Measurements from ENCODE around the gene RFNG. TPM values are rescaled to one million over a fixed set of nuclear protein-coding genes. Genes with fewer than 3 reads are reported as not detected.

RFNG gene
- total and polyA plus RNA-seq, 4 donors = 29.1 to 38.2 (median 36.1) TPM

- no peak for TF ChIP-seq CTCF (IDR thresholded peaks at IDR 0.05; ENCODE audit: control extremely low read depth, extremely low read depth)
- no peak for ATAC-seq (ENCODE audit: insufficient read depth, low FRiP score)
- Histone ChIP-seq H3K4me1 (ENCODE audit: control insufficient read depth in 5 of 5, insufficient read depth in 5 of 5, low read length in 5 of 5) (no peaks in the 10 kb centered on the region), H3K9me3 (ENCODE audit: control insufficient read depth in 4 of 4, insufficient read depth in 3 of 4, low read length in 3 of 4) (peaks cover 0 to 2% (median 0%) of the 10 kb centered on the region in 4 donors), H3K27me3 (ENCODE audit: control insufficient read depth in 3 of 3, insufficient read depth in 3 of 3, low read length in 2 of 3) (peaks cover 0 to 2% (median 0%) of the 10 kb centered on the region in 3 donors), H3K27ac (ENCODE audit: low read depth in 1 of 2, low read length in 1 of 2) (no peak overlapping the region), H3K4me3 (no peak overlapping the region), H3K36me3 (ENCODE audit: control insufficient read depth in 4 of 4, insufficient read depth in 4 of 4, low read length in 4 of 4) (peaks cover 0 to 33% (median 4%) of the 10 kb centered on the region in 4 donors), H3K9ac (ENCODE audit: insufficient read depth in 1 of 2, low read length in 2 of 2) (no peak overlapping the region)
- 82 to 84% methylated on average over 25 of the region's 25 CpGs for WGBS, 2 donors
- DNase-seq = no peak
Observed at GRCh38 chr17:82076018-82076784, 24.6 kb upstream of the RFNG start.

GRCh38 chr17:82073446-82073845 is 21.8 kb upstream of the RFNG start:
- TF ChIP-seq CTCF (IDR thresholded peaks at IDR 0.05; ENCODE audit: control extremely low read depth, extremely low read depth) = no peak
- 84 to 88% methylated on average over 9 of the region's 9 CpGs for WGBS, 2 donors
- Histone ChIP-seq H3K27ac (ENCODE audit: low read depth in 1 of 2, low read length in 1 of 2) (no peak overlapping the region), H3K9me3 (ENCODE audit: control insufficient read depth in 4 of 4, insufficient read depth in 3 of 4, low read length in 3 of 4) (no peaks in the 10 kb centered on the region), H3K4me3 (no peak overlapping the region), H3K4me1 (ENCODE audit: control insufficient read depth in 5 of 5, insufficient read depth in 5 of 5, low read length in 5 of 5) (no peaks in the 10 kb centered on the region), H3K27me3 (ENCODE audit: control insufficient read depth in 3 of 3, insufficient read depth in 3 of 3, low read length in 2 of 3) (peaks cover 0 to 2% (median 0%) of the 10 kb centered on the region in 3 donors), H3K36me3 (ENCODE audit: control insufficient read depth in 4 of 4, insufficient read depth in 4 of 4, low read length in 4 of 4) (peaks cover 0 to 8% (median 2%) of the 10 kb centered on the region in 4 donors), H3K9ac (ENCODE audit: insufficient read depth in 1 of 2, low read length in 2 of 2) (no peak overlapping the region)
- ATAC-seq (ENCODE audit: insufficient read depth, low FRiP score) (no peak), DNase-seq (no peak)

GRCh38 chr17:82072827-82073226 is 21.2 kb upstream of the RFNG start:
- ATAC-seq (ENCODE audit: insufficient read depth, low FRiP score) = no peak
- peaks cover 0 to 2% (median 0%) of the 10 kb centered on the region in 4 donors for H3K36me3 ChIP-seq (ENCODE audit: control insufficient read depth in 4 of 4, insufficient read depth in 4 of 4, low read length in 4 of 4)
- WGBS, 2 donors = 81 to 83% methylated on average over 6 of the region's 6 CpGs
- no peak overlapping the region for H3K9ac ChIP-seq (ENCODE audit: insufficient read depth in 1 of 2, low read length in 2 of 2)
- TF ChIP-seq CTCF (IDR thresholded peaks at IDR 0.05; ENCODE audit: control extremely low read depth, extremely low read depth) = no peak
- no peak for DNase-seq
- H3K4me3 ChIP-seq = no peak overlapping the region
- H3K9me3 ChIP-seq (ENCODE audit: control insufficient read depth in 4 of 4, insufficient read depth in 3 of 4, low read length in 3 of 4) = no peaks in the 10 kb centered on the region
- no peak overlapping the region for H3K27ac ChIP-seq (ENCODE audit: low read depth in 1 of 2, low read length in 1 of 2)
- H3K4me1 ChIP-seq (ENCODE audit: control insufficient read depth in 5 of 5, insufficient read depth in 5 of 5, low read length in 5 of 5) = no peaks in the 10 kb centered on the region
- H3K27me3 ChIP-seq (ENCODE audit: control insufficient read depth in 3 of 3, insufficient read depth in 3 of 3, low read length in 2 of 3) = peaks cover 0 to 2% (median 0%) of the 10 kb centered on the region in 3 donors

Data from lung (tissue), 12 donors.